ENCODE measurements around the gene DMRT1. TPM values are rescaled to one million over a fixed set of nuclear protein-coding genes. Genes with fewer than 3 reads are reported as not detected.

Gene DMRT1
- total RNA-seq, 1 donor from 2014 or later, result not detected

GRCh38 chr9:880725-881124, 39.2 kb downstream of the DMRT1 start:
- TF ChIP-seq CTCF (IDR thresholded peaks at IDR 0.05; ENCODE audit: unreplicated experiment), result no peak
- peaks cover 3% of the 10 kb centered on the region for H3K27me3 Mint-ChIP-seq
- H3K36me3 Mint-ChIP-seq (ENCODE audit: insufficient read depth), result no peaks in the 10 kb centered on the region
- no peak for DNase-seq (ENCODE audit: low spot score, unreplicated experiment)
- H3K4me1 Mint-ChIP-seq (ENCODE audit: low read depth), result peaks cover 5% of the 10 kb centered on the region
- H3K9me3 Mint-ChIP-seq (ENCODE audit: low read depth), result no peaks in the 10 kb centered on the region
- no peak overlapping the region for H3K27ac Mint-ChIP-seq
- H3K4me3 Mint-ChIP-seq (ENCODE audit: low read depth), result no peak overlapping the region

DNA sequence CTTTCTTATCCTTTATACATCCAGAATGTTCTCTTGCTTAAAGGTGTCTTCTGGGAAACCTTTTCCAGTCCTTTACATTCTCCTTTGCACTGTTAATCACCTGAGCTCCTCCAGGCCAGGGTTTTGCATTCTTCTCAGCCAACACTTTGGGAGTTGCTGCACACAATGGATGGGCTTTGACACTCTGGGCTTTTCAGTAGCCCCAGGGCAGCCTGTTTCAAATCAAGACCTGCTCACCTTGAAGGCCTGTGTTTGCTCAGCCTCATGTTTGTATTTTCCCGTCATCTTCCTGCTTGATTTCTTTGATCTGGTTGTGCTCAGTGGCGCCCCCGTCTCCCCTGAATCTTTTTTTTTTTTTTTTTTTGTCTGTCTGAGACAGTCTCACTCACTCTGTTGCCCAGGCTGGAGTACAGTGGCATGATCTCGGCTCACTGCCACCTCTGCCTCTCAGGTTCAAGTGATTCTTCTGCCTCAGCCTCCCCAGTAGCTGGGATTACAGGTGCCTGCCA, 41.0 kb downstream of the DMRT1 start:
- H3K27me3 Mint-ChIP-seq, result peaks cover 6% of the 10 kb centered on the region
- H3K9me3 Mint-ChIP-seq (ENCODE audit: low read depth), result no peaks in the 10 kb centered on the region
- H3K36me3 Mint-ChIP-seq (ENCODE audit: insufficient read depth), result no peaks in the 10 kb centered on the region
- DNase-seq (ENCODE audit: low spot score, unreplicated experiment), result no peak
- H3K4me3 Mint-ChIP-seq (ENCODE audit: low read depth), result no peak overlapping the region
- H3K4me1 Mint-ChIP-seq (ENCODE audit: low read depth), result peaks cover 5% of the 10 kb centered on the region
- H3K27ac Mint-ChIP-seq, result no peak overlapping the region
- no peak for TF ChIP-seq CTCF (IDR thresholded peaks at IDR 0.05; ENCODE audit: unreplicated experiment)

- DNase-seq (ENCODE audit: low spot score, unreplicated experiment), result no peak
- Mint-ChIP-seq H3K27ac (no peak overlapping the region), H3K36me3 (ENCODE audit: insufficient read depth) (no peaks in the 10 kb centered on the region), H3K4me1 (ENCODE audit: low read depth) (peaks cover 5% of the 10 kb centered on the region), H3K4me3 (ENCODE audit: low read depth) (no peak overlapping the region), H3K27me3 (peaks cover 8% of the 10 kb centered on the region), H3K9me3 (ENCODE audit: low read depth) (no peaks in the 10 kb centered on the region)
- no peak for TF ChIP-seq CTCF (IDR thresholded peaks at IDR 0.05; ENCODE audit: unreplicated experiment)
These were observed 41.5 kb downstream of the DMRT1 start for GRCh38 chr9:883011-883410.

GRCh38 chr9:886886-887285, 45.4 kb downstream of the DMRT1 start:
- no peak for DNase-seq (ENCODE audit: low spot score, unreplicated experiment)
- no peak for TF ChIP-seq CTCF (IDR thresholded peaks at IDR 0.05; ENCODE audit: unreplicated experiment)
- no peak overlapping the region for H3K4me3 Mint-ChIP-seq (ENCODE audit: low read depth)
- no peak overlapping the region for H3K27ac Mint-ChIP-seq
- H3K4me1 Mint-ChIP-seq (ENCODE audit: low read depth), result peaks cover 6% of the 10 kb centered on the region
- H3K36me3 Mint-ChIP-seq (ENCODE audit: insufficient read depth), result no peaks in the 10 kb centered on the region
- no peaks in the 10 kb centered on the region for H3K9me3 Mint-ChIP-seq (ENCODE audit: low read depth)
- H3K27me3 Mint-ChIP-seq, result peaks cover 9% of the 10 kb centered on the region

- Mint-ChIP-seq H3K4me3 (ENCODE audit: low read depth) (no peak overlapping the region), H3K27ac (no peak overlapping the region), H3K4me1 (ENCODE audit: low read depth) (peaks cover 5% of the 10 kb centered on the region), H3K27me3 (peaks cover 21% of the 10 kb centered on the region), H3K9me3 (ENCODE audit: low read depth) (no peaks in the 10 kb centered on the region), H3K36me3 (ENCODE audit: insufficient read depth) (no peaks in the 10 kb centered on the region)
- peak; percentile 21 for TF ChIP-seq CTCF (IDR thresholded peaks at IDR 0.05; ENCODE audit: unreplicated experiment)
- no peak for DNase-seq (ENCODE audit: low spot score, unreplicated experiment)
These were observed 50.6 kb downstream of the DMRT1 start for GRCh38 chr9:892123-892522.

All from progenitor cell of endocrine pancreas (in vitro differentiated cells).